Tibial nerve (tissue), 4 donors: Measurements from ENCODE around the gene PRAMEF20.

Experiments used
- CTCF ChIP-seq, 5 experiments: fragments of 200-600 bp in 3 of 5; fragments of 450-650 bp in 2 of 5; sonication (generic) in 3 of 5; IDR thresholded peaks; one replicate each; pipeline ENCODE4 v1.5.1; 2016 to 2019; ENCODE audit warnings: antibody characterized with exemption in 5 of 5, mild to moderate bottlenecking in 3 of 5, moderate library complexity in 2 of 5
- EP300 ChIP-seq, 2 donors: sonication (generic); formaldehyde crosslinking; IDR thresholded peaks; one replicate each; pipeline ENCODE4 v1.6.1; 2017; ENCODE audit warnings: antibody characterized with exemption in 2 of 2, mild to moderate bottlenecking in 1 of 2
- POLR2A ChIP-seq, 2 donors: fragments of 450-650 bp; IDR thresholded peaks; one replicate each; pipeline ENCODE4 v1.6.1; 2017; ENCODE audit warnings: antibody characterized with exemption in 2 of 2, mild to moderate bottlenecking in 2 of 2, moderate library complexity in 2 of 2

- TF ChIP-seq CTCF (IDR thresholded peaks at IDR 0.05), result no peak
- no peak for TF ChIP-seq POLR2A (IDR thresholded peaks at IDR 0.05)
- TF ChIP-seq EP300 (IDR thresholded peaks at IDR 0.05), result no peak
These were observed 51.7 kb downstream of the PRAMEF20 start for GRCh38 chr1:13461977-13462376.
